T-helper 1 cell treated with Interleukin-12 subunit alpha and Interleukin-12 subunit beta and Interleukin-4 antibody, amounts not matched to agents 30 μg/mL and 1 μg/mL, for 36 hours (primary cell): ENCODE data around the gene GRIP1.
"Not testable (repeated sequence)": the region's sequence is repeated elsewhere in the genome, so short reads cannot be mapped to it uniquely, and the experiment has no call there.

Experiments used
- H3K27ac Mint-ChIP-seq: one replicate; pipeline ENCODE4 v1.8.0; 2021; ENCODE audit warnings: mild to moderate bottlenecking, mixed read lengths
- H3K27me3 Mint-ChIP-seq: one replicate; pipeline ENCODE4 v1.8.0; 2021; ENCODE audit warnings: low read depth, mixed read lengths
- H3K36me3 Mint-ChIP-seq: one replicate; pipeline ENCODE4 v1.8.0; 2021; ENCODE audit warnings: low read depth, mixed read lengths
- H3K4me1 Mint-ChIP-seq: one replicate; pipeline ENCODE4 v1.8.0; 2021; ENCODE audit warnings: low read depth, mixed read lengths
- H3K4me3 Mint-ChIP-seq: one replicate; pipeline ENCODE4 v1.8.0; 2021; ENCODE audit warnings: mild to moderate bottlenecking, moderate library complexity, mixed read lengths
- H3K9me3 Mint-ChIP-seq: one replicate; pipeline ENCODE4 v1.8.0; 2021; ENCODE audit warnings: mixed read lengths

GRIP1 gene

GRCh38 chr12:66529934-66530333, 148.9 kb downstream of the GRIP1 start:
- H3K27me3 Mint-ChIP-seq: no peaks in the 10 kb centered on the region
- H3K4me1 Mint-ChIP-seq: no peaks in the 10 kb centered on the region
- H3K4me3 Mint-ChIP-seq: no peak overlapping the region
- H3K27ac Mint-ChIP-seq: no peak overlapping the region
- H3K9me3 Mint-ChIP-seq: no peaks in the 10 kb centered on the region
- H3K36me3 Mint-ChIP-seq: no peaks in the 10 kb centered on the region

GRCh38 chr12:66516561-66516960, 162.3 kb downstream of the GRIP1 start:
- Mint-ChIP-seq H3K27me3 (no peaks in the 10 kb centered on the region), H3K4me1 (no peaks in the 10 kb centered on the region), H3K36me3 (no peaks in the 10 kb centered on the region), H3K27ac (no peak overlapping the region), H3K4me3 (no peak overlapping the region), H3K9me3 (no peaks in the 10 kb centered on the region)

- Mint-ChIP-seq H3K27ac (no peak overlapping the region), H3K27me3 (no peaks in the 10 kb centered on the region), H3K9me3 (no peaks in the 10 kb centered on the region), H3K36me3 (no peaks in the 10 kb centered on the region), H3K4me1 (no peaks in the 10 kb centered on the region), H3K4me3 (no peak overlapping the region)
Observed at GRCh38 chr12:66516133-66516532, 162.7 kb downstream of the GRIP1 start.

- Mint-ChIP-seq H3K27me3 (no peaks in the 10 kb centered on the region), H3K4me1 (no peaks in the 10 kb centered on the region), H3K36me3 (no peaks in the 10 kb centered on the region), H3K9me3 (no peaks in the 10 kb centered on the region), H3K27ac (no peak overlapping the region), H3K4me3 (no peak overlapping the region)
Observed at GRCh38 chr12:66514581-66514980, 164.3 kb downstream of the GRIP1 start.

GRCh38 chr12:66508025-66508424, 170.9 kb downstream of the GRIP1 start:
- no peak overlapping the region for H3K4me3 Mint-ChIP-seq
- H3K4me1 Mint-ChIP-seq: no peaks in the 10 kb centered on the region
- no peaks in the 10 kb centered on the region for H3K36me3 Mint-ChIP-seq
- peaks cover 5% of the 10 kb centered on the region for H3K9me3 Mint-ChIP-seq
- H3K27me3 Mint-ChIP-seq: no peaks in the 10 kb centered on the region
- no peak overlapping the region for H3K27ac Mint-ChIP-seq

GRCh38 chr12:66503746-66504145, 175.1 kb downstream of the GRIP1 start:
- Mint-ChIP-seq H3K9me3 (peaks cover 5% of the 10 kb centered on the region), H3K27ac (no peak overlapping the region), H3K36me3 (no peaks in the 10 kb centered on the region), H3K4me1 (no peaks in the 10 kb centered on the region), H3K27me3 (no peaks in the 10 kb centered on the region), H3K4me3 (no peak overlapping the region)

GRCh38 chr12:66502911-66503310, 176.0 kb downstream of the GRIP1 start:
- H3K27ac Mint-ChIP-seq: no peak overlapping the region
- peaks cover 5% of the 10 kb centered on the region for H3K9me3 Mint-ChIP-seq
- no peaks in the 10 kb centered on the region for H3K36me3 Mint-ChIP-seq

GRCh38 chr12:66500841-66501240, 178.0 kb downstream of the GRIP1 start:
- Mint-ChIP-seq H3K27ac (no peak overlapping the region), H3K9me3 (peaks cover 5% of the 10 kb centered on the region), H3K27me3 (no peaks in the 10 kb centered on the region), H3K36me3 (no peaks in the 10 kb centered on the region), H3K4me1 (no peaks in the 10 kb centered on the region), H3K4me3 (no peak overlapping the region)

More at GRCh38 chr12:66502911-66503310, 176.0 kb downstream of the GRIP1 start:
- no peak overlapping the region for H3K4me3 Mint-ChIP-seq
- H3K27me3 Mint-ChIP-seq: no peaks in the 10 kb centered on the region
- H3K4me1 Mint-ChIP-seq: no peaks in the 10 kb centered on the region

GRCh38 chr12:66500091-66500490, 178.8 kb downstream of the GRIP1 start:
- Mint-ChIP-seq H3K4me1 (no peaks in the 10 kb centered on the region), H3K36me3 (no peaks in the 10 kb centered on the region), H3K27ac (no peak overlapping the region), H3K27me3 (no peaks in the 10 kb centered on the region), H3K9me3 (peaks cover 3% of the 10 kb centered on the region), H3K4me3 (no peak overlapping the region)

GRCh38 chr12:66499000-66499399, 179.9 kb downstream of the GRIP1 start:
- H3K4me3 Mint-ChIP-seq: no peak overlapping the region
- no peak overlapping the region for H3K27ac Mint-ChIP-seq
- no peaks in the 10 kb centered on the region for H3K27me3 Mint-ChIP-seq
- no peaks in the 10 kb centered on the region for H3K36me3 Mint-ChIP-seq
- H3K9me3 Mint-ChIP-seq: no peaks in the 10 kb centered on the region
- H3K4me1 Mint-ChIP-seq: no peaks in the 10 kb centered on the region

- not testable (repeated sequence) for H3K9me3 Mint-ChIP-seq, H3K27ac Mint-ChIP-seq, H3K4me1 Mint-ChIP-seq, H3K27me3 Mint-ChIP-seq, H3K36me3 Mint-ChIP-seq, H3K4me3 Mint-ChIP-seq
Observed at GRCh38 chr12:66498059-66498458, 180.8 kb downstream of the GRIP1 start.

GRCh38 chr12:66497008-66497897, 181.6 kb downstream of the GRIP1 start:
- Mint-ChIP-seq H3K27me3 (no peaks in the 10 kb centered on the region), H3K27ac (no peak overlapping the region), H3K36me3 (no peaks in the 10 kb centered on the region), H3K4me3 (no peak overlapping the region), H3K4me1 (no peaks in the 10 kb centered on the region), H3K9me3 (no peaks in the 10 kb centered on the region)

- H3K4me1 Mint-ChIP-seq: no peaks in the 10 kb centered on the region
- H3K27me3 Mint-ChIP-seq: no peaks in the 10 kb centered on the region
- H3K4me3 Mint-ChIP-seq: no peak overlapping the region
- no peaks in the 10 kb centered on the region for H3K36me3 Mint-ChIP-seq
- no peaks in the 10 kb centered on the region for H3K9me3 Mint-ChIP-seq
- no peak overlapping the region for H3K27ac Mint-ChIP-seq
Observed at GRCh38 chr12:66496595-66496994, 182.3 kb downstream of the GRIP1 start.

- Mint-ChIP-seq H3K9me3 (no peaks in the 10 kb centered on the region), H3K36me3 (no peaks in the 10 kb centered on the region), H3K4me3 (no peak overlapping the region), H3K4me1 (no peaks in the 10 kb centered on the region), H3K27ac (no peak overlapping the region), H3K27me3 (no peaks in the 10 kb centered on the region)
Observed at GRCh38 chr12:66495709-66496108, 183.2 kb downstream of the GRIP1 start.

- no peaks in the 10 kb centered on the region for H3K4me1 Mint-ChIP-seq
- H3K9me3 Mint-ChIP-seq: no peaks in the 10 kb centered on the region
- H3K27ac Mint-ChIP-seq: no peak overlapping the region
- H3K27me3 Mint-ChIP-seq: peaks cover 7% of the 10 kb centered on the region
- no peak overlapping the region for H3K4me3 Mint-ChIP-seq
- H3K36me3 Mint-ChIP-seq: no peaks in the 10 kb centered on the region
Observed at GRCh38 chr12:66493819-66494218, 185.1 kb downstream of the GRIP1 start.
